HepG2 (cell line): ENCODE data around the gene HNRNPUL1. TPM values are rescaled to one million over a fixed set of nuclear protein-coding genes. Genes with fewer than 3 reads are reported as not detected.

Source experiments
- polyA plus RNA-seq, 8 experiments: library from polyadenylated mRNA; depleted of rRNA in 3 of 8; stranded (reverse) in 7 of 8; unstranded in 1 of 8; fragments of >200 nt; fragmentation: Illumina TruSeq in 4 of 8; extraction: Trizol in 4 of 8; gene quantifications; 2 replicates each; pipeline versions ENCODE4 v1.2.1 to v1.2.3, GENCODE V29; 2011 to 2016; ENCODE audit warnings: low read depth in 4 of 8, missing spikeins in 1 of 8, mixed read lengths in 1 of 8; ENCODE audit not compliant: insufficient read depth in 1 of 8
- small RNA-seq, 3 experiments: library from RNA; depleted of rRNA; stranded (forward); fragments of <200 nt; gene quantifications; one replicate each; pipeline ENCODE3, GENCODE V24; 2012; ENCODE audit warnings: low read depth in 2 of 3, low replicate concordance in 1 of 3; ENCODE audit not compliant: insufficient read length in 3 of 3, insufficient read depth in 2 of 3
- total RNA-seq, 5 experiments: library from RNA; depleted of rRNA; stranded (reverse); fragments of >200 nt; fragmentation: Illumina TruSeq; extraction: Trizol; gene quantifications; 2 replicates each; pipeline ENCODE4 v1.2.3, GENCODE V29; 2016; ENCODE audit warnings: low read depth in 1 of 5

The HNRNPUL1 gene
- total and polyA plus RNA-seq, 2 of the 13 experiments (the other 11 are each of a cell fraction or from before 2014, with no cell fraction given), result 30.9 to 81.7 TPM

Small RNAs within 50 kb of the gene (small RNA-seq; reads per million reads assigned to genes)
- 0 reads per million in 3 experiments for gene RN7SL34P

Other genes with a start within 250 kb of the HNRNPUL1 start
- not detected in 2 replicates for gene CYP2A13, start 175.9 kb upstream of the HNRNPUL1 start, total RNA-seq (2016; rRNA removed; fragmentation: Illumina TruSeq; extraction: Trizol)
- gene CYP2A13, start 175.9 kb upstream of the HNRNPUL1 start, polyA plus RNA-seq (2011; rRNA removed), result not detected in 2 replicates
- not detected in 2 replicates for gene CYP2F1, start 149.9 kb upstream of the HNRNPUL1 start, total RNA-seq (2016; rRNA removed; fragmentation: Illumina TruSeq; extraction: Trizol)
- not detected in 2 replicates for gene CYP2F1, start 149.9 kb upstream of the HNRNPUL1 start, polyA plus RNA-seq (2011; rRNA removed)
- 0.09 TPM in 1 of 2 replicates, not detected in the other for gene CYP2S1, start 71.2 kb upstream of the HNRNPUL1 start, total RNA-seq (2016; rRNA removed; fragmentation: Illumina TruSeq; extraction: Trizol)
- gene CYP2S1, start 71.2 kb upstream of the HNRNPUL1 start, polyA plus RNA-seq (2011; rRNA removed), result 1.8 and 2.1 TPM in 2 replicates
- 0.31 and 0.71 TPM in 2 replicates for gene AXL, start 45.1 kb upstream of the HNRNPUL1 start, total RNA-seq (2016; rRNA removed; fragmentation: Illumina TruSeq; extraction: Trizol)
- 5.7 and 5.9 TPM in 2 replicates for gene AXL, start 45.1 kb upstream of the HNRNPUL1 start, polyA plus RNA-seq (2011; rRNA removed)
- 7.1 and 7.3 TPM in 2 replicates for gene CCDC97, start 45.8 kb downstream of the HNRNPUL1 start, total RNA-seq (2016; rRNA removed; fragmentation: Illumina TruSeq; extraction: Trizol)
- gene CCDC97, start 45.8 kb downstream of the HNRNPUL1 start, polyA plus RNA-seq (2011; rRNA removed), result 6.2 and 7.2 TPM in 2 replicates
- gene TGFB1, start 89.5 kb downstream of the HNRNPUL1 start, total RNA-seq (2016; rRNA removed; fragmentation: Illumina TruSeq; extraction: Trizol), result 2.7 and 4.1 TPM in 2 replicates
- 5.4 and 6.2 TPM in 2 replicates for gene TGFB1, start 89.5 kb downstream of the HNRNPUL1 start, polyA plus RNA-seq (2011; rRNA removed)
- gene B9D2, start 99.8 kb downstream of the HNRNPUL1 start, total RNA-seq (2016; rRNA removed; fragmentation: Illumina TruSeq; extraction: Trizol), result 4.4 and 5.3 TPM in 2 replicates
- 2.9 and 3.1 TPM in 2 replicates for gene B9D2, start 99.8 kb downstream of the HNRNPUL1 start, polyA plus RNA-seq (2011; rRNA removed)
- gene TMEM91, start 112.2 kb downstream of the HNRNPUL1 start, total RNA-seq (2016; rRNA removed; fragmentation: Illumina TruSeq; extraction: Trizol), result 6.3 and 8.4 TPM in 2 replicates
- 10.3 and 11.2 TPM in 2 replicates for gene TMEM91, start 112.2 kb downstream of the HNRNPUL1 start, polyA plus RNA-seq (2011; rRNA removed)
- 23.6 and 24.1 TPM in 2 replicates for gene EXOSC5, start 133.0 kb downstream of the HNRNPUL1 start, total RNA-seq (2016; rRNA removed; fragmentation: Illumina TruSeq; extraction: Trizol)
- 26.5 and 31.5 TPM in 2 replicates for gene EXOSC5, start 133.0 kb downstream of the HNRNPUL1 start, polyA plus RNA-seq (2011; rRNA removed)
- 9.7 and 11.8 TPM in 2 replicates for gene BCKDHA, start 133.4 kb downstream of the HNRNPUL1 start, total RNA-seq (2016; rRNA removed; fragmentation: Illumina TruSeq; extraction: Trizol)
- gene BCKDHA, start 133.4 kb downstream of the HNRNPUL1 start, polyA plus RNA-seq (2011; rRNA removed), result 31.3 and 31.5 TPM in 2 replicates
- gene B3GNT8, start 163.0 kb downstream of the HNRNPUL1 start, total RNA-seq (2016; rRNA removed; fragmentation: Illumina TruSeq; extraction: Trizol), result 1.9 and 2.3 TPM in 2 replicates
- 0.26 and 0.44 TPM in 2 replicates for gene B3GNT8, start 163.0 kb downstream of the HNRNPUL1 start, polyA plus RNA-seq (2011; rRNA removed)
- gene DMAC2, start 175.5 kb downstream of the HNRNPUL1 start, total RNA-seq (2016; rRNA removed; fragmentation: Illumina TruSeq; extraction: Trizol), result 39.0 and 51.9 TPM in 2 replicates
- gene DMAC2, start 175.5 kb downstream of the HNRNPUL1 start, polyA plus RNA-seq (2011; rRNA removed), result 66.0 TPM in 2 replicates
- 0.64 and 1.0 TPM in 2 replicates for gene ERICH4, start 178.8 kb downstream of the HNRNPUL1 start, total RNA-seq (2016; rRNA removed; fragmentation: Illumina TruSeq; extraction: Trizol)
- 0.38 and 0.40 TPM in 2 replicates for gene ERICH4, start 178.8 kb downstream of the HNRNPUL1 start, polyA plus RNA-seq (2011; rRNA removed)